ENCODE results near the gene NAE1.
A peak's percentile ranks its signal among the peaks of the same experiment; 100 is the strongest.

NAE1 gene

GRCh38 chr16:66849549-66849948 is 18.8 kb upstream of the NAE1 start:
- no peak for DNase-seq

DNA sequence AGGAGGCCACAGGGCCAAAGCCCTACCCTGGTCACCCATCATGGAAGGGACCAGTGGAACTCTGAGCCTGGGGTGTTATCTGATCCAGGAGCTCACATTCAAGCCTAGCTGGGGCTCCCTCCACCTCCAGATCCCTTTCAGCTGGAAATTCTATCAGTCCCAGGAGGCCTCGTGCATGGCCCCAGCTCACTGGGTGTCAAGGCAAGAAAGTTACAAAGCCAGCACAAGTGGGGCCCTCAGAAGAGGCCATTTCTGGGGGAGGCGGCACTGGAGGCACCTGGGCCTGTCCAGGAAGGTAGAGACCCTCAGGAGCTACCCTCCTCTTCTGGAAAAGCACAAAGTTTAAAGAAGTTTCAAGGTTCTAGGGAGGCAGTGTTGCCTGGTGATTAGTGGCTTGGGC is 18.2 kb upstream of the NAE1 start:
- no peak for DNase-seq

DNA sequence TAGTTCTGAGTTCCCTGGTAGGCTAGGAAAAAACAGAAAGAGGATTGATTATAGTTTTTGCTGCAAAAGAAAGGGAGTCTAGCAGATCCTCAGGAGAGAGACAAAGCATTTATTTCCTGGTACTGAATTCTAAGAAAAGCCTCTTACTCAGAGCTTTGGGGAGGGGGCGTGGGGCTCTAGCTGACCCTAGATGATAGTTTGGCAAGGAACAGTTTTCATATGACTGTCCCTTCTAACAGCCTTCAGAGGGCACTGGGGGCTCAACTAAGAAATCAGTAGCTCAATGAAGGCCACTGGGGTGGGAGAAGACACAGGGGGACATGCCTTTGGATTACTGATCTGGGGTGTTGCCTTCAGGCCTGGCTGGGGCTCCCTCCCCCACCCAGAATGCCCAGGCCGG is 17.4 kb upstream of the NAE1 start:
- no peak for DNase-seq

DNA sequence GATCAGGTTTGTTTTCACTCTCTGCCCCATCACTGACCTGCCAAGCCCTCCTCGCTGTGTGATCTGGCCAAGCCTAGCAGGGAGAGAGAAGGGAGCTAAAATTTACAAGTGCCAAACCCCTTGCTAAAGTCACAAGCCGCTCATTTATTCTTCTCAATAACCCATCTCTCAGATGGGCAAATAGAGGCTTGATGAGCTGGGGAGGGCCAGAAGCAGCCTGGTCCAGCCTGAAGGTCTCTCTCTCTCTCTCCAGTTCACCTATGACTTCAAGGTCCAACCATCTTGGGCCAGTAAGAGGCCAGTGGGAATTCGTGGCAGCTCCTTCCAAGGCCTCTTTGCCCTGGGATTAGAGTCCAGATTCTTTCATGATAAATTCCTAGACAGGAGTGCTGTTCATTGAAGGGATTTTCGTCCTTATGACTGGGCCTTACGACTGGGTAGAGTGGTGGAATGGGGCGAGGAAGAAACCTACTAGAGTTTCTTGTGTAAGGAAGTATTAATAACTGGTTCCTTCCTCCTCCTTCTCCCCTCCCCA is 16.8 kb upstream of the NAE1 start:
- no peak for DNase-seq

GRCh38 chr16:66846831-66847230 is 16.1 kb upstream of the NAE1 start:
- DNase-seq = no peak

- DNase-seq = no peak
Measured at GRCh38 chr16:66846266-66846665, 15.5 kb upstream of the NAE1 start.

DNA sequence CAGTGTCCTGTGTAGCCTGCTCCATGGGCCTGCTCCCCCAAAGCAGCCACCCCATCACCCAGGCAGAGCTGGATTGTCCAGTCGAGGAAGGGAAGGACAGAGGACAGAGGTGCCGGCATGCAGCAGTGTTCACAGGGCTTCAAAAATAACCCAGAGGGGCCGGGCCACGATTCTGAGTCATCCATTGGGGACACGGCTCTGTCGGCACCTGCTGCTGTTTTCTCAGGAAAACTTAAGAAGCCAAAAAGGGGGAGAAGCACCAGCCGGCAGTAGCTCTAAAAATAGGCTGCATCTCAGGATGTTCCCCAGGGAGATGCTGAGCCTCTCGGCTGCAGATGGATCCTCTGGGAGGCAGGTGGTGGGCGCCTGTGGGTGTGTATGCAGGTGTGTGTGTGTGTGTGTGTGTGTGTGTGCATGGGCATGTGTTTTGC is 15.0 kb upstream of the NAE1 start:
- no peak for DNase-seq

DNA sequence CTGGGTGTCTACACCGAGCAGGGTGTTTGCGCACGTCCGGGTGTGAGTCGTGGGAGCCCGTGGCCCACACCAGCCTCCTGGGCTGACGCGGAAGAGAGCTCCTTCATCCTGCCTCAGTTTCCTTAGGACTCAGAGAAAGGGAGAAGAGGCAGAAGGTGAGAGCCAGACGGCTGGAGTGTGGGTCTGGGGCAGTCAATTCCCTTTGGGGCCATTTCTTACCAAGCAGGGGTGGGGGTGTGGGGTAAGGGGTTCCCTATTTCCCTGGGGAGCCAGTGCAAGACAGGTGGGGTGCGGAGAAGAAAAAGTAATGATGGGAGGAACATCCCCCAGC is 14.3 kb upstream of the NAE1 start:
- no peak for DNase-seq

DNA sequence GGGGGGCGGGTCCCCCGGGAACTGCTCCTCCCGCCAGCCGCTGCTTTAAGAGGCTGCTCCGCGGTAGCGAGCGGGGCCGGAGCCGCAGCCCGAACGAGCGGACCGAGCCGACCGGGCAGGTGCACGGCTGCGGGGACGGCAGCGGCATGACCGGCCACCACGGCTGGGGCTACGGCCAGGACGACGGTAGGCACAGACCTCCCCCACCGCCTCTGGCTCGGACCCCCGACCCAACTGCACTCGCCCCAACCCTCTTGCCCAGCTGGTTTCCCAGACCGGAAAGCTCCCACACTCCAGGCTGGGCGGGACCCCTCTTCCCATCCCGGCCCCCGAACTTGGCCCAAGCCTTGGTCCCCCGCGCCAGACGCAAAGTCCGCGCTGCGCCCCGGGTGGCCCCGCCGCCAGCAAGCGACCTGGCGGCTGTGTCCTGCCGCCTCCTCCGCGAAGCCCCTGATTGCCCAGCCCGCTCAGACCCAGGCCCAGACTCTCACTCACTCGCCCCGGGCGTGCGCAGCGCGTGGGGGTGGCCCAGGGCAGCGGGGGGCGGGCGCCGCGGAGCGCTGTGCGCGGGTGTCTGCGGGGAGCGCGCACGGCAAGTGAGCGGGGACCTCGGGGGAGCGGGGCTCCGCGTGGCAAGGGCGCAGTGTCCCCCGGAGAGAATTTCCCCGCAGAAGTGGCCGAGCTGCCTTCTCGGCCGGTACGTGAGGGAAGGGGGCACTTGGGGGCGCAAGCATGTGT is 13.7 kb upstream of the NAE1 start, which contains the start of gene CA7:
Gene CA7 (plus strand): TSS at position 73 of the 738 bp plus-strand sequence. CDS start 74 bp downstream, at position 147.
- no peak for DNase-seq

- no peak for DNase-seq
Measured at GRCh38 chr16:66844009-66844341, 13.2 kb upstream of the NAE1 start.

DNA sequence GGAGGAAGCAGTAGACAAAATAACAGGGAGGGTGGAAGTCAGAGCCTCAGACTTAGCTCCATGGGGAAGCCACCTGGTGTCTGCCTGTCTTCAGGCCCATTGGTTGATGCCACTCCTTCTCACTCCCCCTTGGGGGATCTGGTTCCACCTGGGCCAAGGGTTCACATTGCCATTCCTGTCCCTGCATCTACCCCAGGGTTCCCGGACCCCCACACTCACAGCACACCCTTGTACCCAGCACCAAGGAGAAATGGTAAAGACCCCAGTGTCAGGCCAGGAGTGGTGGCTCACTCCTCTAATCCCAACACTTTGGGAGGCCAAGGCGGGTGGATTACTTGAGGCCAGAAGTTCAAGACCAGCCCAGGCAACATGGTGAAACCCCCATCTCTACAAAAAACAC is 12.4 kb upstream of the NAE1 start:
- DNase-seq = peak in 1 of 2 experiments; percentile 7

DNA sequence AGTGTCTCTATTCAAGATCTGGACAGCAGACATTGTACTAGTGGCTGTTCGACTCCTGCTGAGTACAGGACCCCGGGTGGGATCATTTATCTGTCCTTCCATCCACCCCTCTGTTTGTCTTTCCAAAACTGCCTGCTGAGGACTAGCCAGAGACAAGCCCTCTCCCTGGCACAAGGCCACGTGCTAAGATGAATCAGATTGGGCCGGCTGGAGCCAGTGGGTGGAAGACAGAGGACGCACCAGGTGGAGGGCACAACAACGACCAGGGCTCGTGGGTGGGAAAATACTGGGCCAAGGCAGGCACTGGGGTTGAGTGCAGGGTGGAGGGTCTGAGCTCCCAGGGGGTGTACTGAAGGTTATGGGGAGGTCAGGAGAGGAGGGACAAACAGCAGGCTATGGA is 12.0 kb upstream of the NAE1 start:
- DNase-seq = peak in 1 of 2 experiments; percentile 10

- no peak for DNase-seq
Measured at GRCh38 chr16:66841366-66841765, 10.6 kb upstream of the NAE1 start.

DNA sequence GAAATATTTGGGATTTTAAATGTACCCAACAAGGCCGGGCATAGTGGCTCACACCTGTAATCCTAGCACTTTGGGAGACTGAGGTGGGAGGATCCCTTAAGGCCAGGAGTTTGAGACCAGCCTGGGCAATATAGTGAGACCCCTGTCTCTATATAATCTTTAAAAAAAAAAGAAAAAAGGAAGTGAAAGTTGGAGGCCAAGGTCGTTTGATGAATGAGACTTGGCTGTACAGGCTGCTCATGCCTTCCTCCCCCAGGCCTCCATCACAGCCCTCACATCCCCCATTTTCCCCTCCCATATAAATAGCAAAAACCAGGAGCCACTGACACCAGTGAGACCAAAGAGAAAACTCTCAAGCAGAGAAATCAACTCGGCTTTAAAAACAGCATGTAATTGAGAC is 10.1 kb upstream of the NAE1 start:
- DNase-seq = no peak

DNA sequence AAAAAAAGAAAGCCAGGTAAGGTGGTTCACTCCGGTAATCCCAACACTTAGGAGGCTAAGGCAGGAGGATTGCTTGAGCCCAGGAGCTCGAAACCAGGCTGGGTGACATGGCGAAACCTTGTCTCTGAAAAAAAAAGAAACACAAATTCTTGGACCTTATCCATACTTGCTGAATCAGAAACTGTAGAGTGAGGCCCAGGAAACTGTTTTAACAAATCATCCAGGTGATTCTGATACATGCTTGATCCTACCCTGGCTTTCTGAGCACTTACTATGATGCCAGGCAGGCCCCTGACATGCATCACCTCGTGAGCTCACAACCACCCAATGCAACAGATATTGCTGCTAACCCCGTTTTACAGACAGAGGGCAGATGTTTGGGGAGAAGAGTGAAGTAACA is 4.0 kb upstream of the NAE1 start:
- no peak for DNase-seq

DNA sequence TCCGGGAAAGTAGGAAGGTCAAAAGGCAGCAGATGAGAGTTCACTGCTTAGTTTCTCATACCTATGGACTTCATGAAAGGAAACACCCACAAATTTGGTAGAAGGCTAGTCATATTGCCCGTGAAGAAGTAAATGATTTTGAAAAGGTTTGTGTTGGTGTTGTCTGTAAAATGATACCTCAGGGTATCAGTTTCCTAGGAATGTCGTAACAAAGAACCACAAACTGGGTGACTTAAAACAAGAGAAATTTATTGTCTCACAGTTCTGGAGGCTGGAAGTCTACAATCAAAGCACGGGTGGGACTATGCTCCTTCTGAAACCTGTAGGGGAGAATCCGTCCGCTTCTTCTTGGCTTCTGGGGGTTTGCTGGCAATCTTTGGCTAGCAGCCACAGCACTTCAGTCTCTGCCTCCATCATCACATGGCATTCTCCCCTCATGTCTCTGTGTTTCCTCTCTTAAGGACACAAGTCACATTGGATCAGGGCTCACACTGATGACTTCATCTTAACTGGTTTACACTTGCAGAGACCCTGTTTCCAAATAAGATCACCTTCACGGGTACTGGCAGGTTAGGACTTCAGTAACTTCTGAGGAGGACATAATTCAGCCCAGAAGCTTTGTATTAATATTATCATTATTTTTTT is 2.0 kb upstream of the NAE1 start:
- peak in 1 of 2 experiments; percentile 14 for DNase-seq

DNA sequence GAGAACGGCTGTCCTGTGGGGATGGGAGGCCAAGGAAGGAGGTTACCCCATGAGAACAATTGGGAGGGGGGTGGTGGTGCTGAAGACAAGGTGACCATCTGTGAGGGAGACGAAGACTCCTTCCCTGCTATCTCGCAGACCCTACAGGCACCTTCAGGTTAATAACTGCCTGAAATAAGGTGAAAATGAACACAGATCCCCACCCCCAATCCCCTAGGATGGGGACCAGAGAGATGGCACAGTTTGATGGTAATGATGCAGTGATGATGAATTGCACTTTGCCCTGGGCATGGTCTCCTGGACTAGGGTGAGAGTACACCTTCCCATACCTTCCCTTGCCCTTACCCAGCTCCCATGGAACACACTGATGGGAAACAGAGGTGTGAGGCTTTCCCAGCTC is 1.4 kb upstream of the NAE1 start:
- DNase-seq = no peak

- DNase-seq = no peak
Measured at GRCh38 chr16:66824006-66824405, 6.8 kb downstream of the NAE1 start.

DNA sequence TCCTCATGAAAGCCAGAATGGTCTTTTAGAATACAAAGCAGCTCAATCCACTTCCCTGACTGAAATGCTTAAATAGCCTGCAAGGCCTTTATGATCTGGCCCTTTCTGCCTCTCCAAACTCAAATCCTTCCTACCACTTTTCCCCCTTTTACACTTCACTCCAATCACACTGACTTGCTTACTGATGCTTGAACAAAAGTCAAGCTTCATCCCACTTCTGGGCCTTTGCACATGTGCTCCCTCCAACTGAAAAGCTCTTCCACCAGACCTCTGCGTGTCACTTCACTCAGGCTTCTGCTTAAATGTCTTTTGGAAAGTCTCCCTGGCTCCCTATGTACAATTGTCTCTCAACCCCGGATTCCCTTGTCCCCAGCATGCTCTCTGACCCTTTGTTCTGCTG is 16.0 kb downstream of the NAE1 start:
- no peak for DNase-seq

GRCh38 chr16:66811043-66811442 is 19.7 kb downstream of the NAE1 start:
- DNase-seq = no peak

- DNase-seq = no peak
Measured at GRCh38 chr16:66810391-66810790, 20.4 kb downstream of the NAE1 start.

DNA sequence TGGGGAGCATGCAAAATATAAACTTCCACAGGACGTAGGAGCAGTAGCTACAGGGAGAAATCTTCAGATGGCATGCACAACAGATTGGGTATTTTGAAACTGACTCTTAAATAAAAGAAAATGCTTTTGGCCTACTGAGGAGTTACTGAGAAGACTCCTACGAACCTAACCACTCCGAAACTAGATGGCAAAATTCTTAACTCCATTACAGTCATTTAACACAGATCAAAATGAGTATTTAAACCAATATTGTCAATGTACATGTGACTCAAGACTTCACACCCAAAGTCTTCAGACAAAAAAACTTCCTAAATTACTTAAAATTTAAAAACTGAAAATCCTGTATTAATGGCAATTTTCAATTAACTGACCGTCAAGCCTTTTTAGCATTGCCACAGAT is 21.0 kb downstream of the NAE1 start:
- no peak for DNase-seq

DNA sequence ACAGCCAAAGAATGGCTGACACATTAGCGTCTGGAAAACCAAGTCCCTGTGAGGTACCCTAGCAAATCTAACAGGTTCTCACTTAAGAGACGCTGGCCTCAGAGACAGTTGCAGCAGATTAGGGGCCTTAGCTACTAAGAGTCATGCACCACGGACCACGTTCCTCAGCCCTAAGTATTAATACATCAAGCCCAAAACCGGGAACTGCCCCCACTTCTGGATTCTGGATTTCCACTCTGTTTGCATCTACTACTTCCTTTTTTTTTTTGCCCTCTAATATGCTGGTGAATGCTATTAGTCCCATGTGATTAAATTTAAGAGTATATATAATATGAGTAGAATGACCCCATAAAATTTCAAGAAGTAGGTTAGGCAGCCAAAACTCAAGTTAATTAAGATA is 28.6 kb downstream of the NAE1 start:
- DNase-seq = no peak

GRCh38 chr16:66801320-66802105 is 29.3 kb downstream of the NAE1 start, which contains the start of gene TERB1:
TERB1 (minus strand) TSS chr16:66801584; CDS start chr16:66796798, 4,786 bp downstream.
- DNase-seq = no peak
